Measurements from ENCODE around the gene FNDC3A. TPM values are rescaled to one million over a fixed set of nuclear protein-coding genes. Genes with fewer than 3 reads are reported as not detected.

Gene FNDC3A
- polyA plus RNA-seq, 1 donor from 2014 or later, result 8.9 TPM

DNA sequence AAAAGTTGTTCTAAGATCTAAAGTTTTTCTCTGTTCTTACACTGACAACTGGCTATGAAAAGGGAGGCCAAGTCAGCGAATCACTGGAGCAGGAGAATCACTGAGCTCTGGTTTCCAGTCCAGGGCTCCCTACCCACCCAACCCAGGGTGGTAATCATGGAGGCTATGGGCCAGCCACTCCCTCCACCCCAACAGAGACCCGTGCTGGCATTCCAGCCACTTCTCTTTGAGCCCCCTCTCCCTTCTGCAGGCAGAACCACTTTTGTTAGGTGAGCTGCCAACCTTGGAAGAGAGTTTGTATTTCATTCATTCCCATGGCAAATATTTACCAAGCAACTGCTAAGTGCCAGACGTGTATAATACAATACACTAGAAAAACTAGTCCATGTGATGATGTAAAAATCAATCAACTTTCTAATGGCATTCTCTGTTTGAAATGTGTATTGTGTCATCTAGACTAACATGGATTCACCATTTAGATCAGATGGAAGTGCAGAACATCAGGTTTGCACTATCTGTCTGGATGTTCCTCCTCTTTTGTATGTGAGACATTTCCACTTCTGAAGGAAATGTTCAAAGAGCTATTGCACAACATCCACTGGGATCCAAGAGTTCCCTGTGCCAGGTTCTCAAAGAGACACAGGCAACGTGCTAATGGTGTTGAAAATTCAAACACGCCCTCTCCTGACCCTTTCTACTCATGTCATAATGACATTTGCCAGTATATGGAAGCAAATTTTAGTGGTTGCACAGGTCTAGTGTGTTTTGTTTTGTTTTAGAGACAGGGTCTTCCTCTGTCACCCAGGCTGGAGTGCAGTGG lies 249.7 kb downstream of the FNDC3A start:
- Mint-ChIP-seq H3K27ac (peak overlapping the region in 1 of 3 donors; percentile 3), H3K4me3 (no peak overlapping the region), H3K9me3 (no peaks in the 10 kb centered on the region), H3K27me3 (peaks cover 20% of the 10 kb centered on the region), H3K4me1 (no peaks in the 10 kb centered on the region), H3K36me3 (peaks cover 5% of the 10 kb centered on the region)

DNA sequence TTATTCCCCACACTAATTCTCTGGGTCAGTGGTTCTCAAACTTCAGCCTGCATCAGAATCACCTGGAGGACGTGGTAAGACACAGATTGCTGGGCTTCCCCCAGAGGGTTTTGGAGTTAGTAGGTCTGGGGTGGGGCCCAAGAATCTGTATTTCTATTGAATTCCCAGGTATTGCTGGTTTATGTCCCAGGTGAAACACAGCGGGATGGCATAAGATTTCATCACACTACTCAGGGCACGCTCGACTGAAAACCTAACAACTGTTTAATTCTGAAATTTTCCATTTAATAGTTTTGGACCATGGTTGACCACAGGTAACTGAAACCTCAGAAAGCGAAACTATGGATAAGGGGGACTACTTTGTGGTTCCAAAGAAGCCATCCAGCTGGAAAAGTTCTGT lies 250.9 kb downstream of the FNDC3A start:
- Mint-ChIP-seq H3K4me3 (no peak overlapping the region), H3K36me3 (peaks cover 5% of the 10 kb centered on the region), H3K9me3 (no peaks in the 10 kb centered on the region), H3K27me3 (peaks cover 15% of the 10 kb centered on the region), H3K4me1 (no peaks in the 10 kb centered on the region), H3K27ac (no peak overlapping the region)

DNA sequence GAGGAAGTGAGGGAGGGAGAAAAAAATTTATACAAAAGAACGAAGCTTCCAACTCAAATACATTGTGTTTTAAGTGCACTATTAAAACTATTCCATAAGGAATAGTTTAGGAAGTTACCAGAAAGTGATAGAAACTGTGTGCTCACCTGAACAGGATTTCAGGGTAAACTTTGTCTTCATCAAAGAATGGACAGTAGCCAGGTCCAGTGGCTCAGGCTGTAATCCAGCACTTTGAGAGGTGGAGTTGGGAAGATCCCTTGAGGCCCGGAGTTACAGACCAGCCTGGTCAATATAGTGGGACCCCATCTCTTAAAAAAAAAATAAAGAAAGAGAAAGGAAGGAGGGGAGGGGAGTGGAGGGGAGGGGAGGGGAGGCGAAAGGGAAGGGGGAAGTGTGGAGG lies 259.0 kb downstream of the FNDC3A start:
- Mint-ChIP-seq H3K27ac (no peak overlapping the region), H3K9me3 (no peaks in the 10 kb centered on the region)

DNA sequence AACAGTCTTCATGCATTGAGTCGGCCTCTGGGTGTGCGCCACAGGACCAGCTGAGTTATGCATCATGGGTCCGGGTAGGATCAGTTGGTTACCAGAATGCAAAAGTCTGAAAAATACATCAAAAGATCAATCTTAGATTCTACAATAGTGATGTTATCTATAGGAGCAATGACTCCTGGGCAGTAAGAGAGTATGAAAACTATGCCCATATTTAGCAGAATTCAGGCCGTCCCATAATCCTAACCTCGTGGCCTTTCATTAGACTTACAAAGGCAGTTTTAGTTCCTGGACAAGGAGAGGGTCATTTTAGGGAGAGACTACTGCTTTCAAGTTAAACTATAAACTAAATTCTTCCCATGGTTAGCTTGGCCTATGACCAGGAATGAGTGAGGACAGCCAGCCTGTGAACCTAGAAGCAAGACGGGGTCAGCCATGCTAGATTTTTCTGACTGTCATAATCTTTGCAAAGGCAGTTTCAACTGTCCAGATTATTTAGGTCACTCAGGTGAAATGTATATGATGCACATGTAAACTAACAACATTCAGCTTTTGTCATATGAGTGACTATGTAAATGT lies 260.2 kb downstream of the FNDC3A start:
- Mint-ChIP-seq H3K27ac (no peak overlapping the region), H3K27me3 (no peaks in the 10 kb centered on the region), H3K4me3 (no peak overlapping the region), H3K36me3 (peaks cover 1% of the 10 kb centered on the region), H3K9me3 (no peaks in the 10 kb centered on the region), H3K4me1 (peaks cover 0 to 5% (median 0%) of the 10 kb centered on the region in 3 donors)

More for the DNA sequence above, 259.0 kb downstream of the FNDC3A start:
- peaks cover 1% of the 10 kb centered on the region for H3K36me3 Mint-ChIP-seq
- H3K27me3 Mint-ChIP-seq, result no peaks in the 10 kb centered on the region
- H3K4me3 Mint-ChIP-seq, result no peak overlapping the region
- peaks cover 0 to 5% (median 0%) of the 10 kb centered on the region in 3 donors for H3K4me1 Mint-ChIP-seq

DNA sequence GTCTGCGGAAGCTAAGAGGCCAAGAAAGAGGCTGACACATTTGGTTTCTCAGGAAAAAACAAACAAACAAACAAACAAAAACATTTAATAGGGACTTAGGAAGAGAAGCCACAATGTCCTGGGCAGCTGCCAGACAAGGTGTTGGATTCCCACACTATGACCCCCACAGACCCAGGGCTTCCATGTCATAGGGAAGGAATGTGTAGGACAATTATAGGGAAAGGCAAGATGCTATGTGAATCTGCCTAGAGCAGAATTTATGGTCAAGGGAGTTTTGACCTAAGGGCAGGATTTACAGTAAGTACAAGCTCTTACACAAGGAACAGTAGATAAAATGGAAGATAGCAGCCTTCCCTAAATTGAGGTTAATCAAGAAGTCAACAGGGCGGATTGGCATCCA lies 262.9 kb downstream of the FNDC3A start:
- no peaks in the 10 kb centered on the region for H3K27me3 Mint-ChIP-seq
- no peaks in the 10 kb centered on the region for H3K9me3 Mint-ChIP-seq
- H3K4me3 Mint-ChIP-seq, result no peak overlapping the region
- peaks cover 3% of the 10 kb centered on the region for H3K36me3 Mint-ChIP-seq
- H3K4me1 Mint-ChIP-seq, result peaks cover 0 to 5% (median 0%) of the 10 kb centered on the region in 3 donors
- H3K27ac Mint-ChIP-seq, result no peak overlapping the region

DNA sequence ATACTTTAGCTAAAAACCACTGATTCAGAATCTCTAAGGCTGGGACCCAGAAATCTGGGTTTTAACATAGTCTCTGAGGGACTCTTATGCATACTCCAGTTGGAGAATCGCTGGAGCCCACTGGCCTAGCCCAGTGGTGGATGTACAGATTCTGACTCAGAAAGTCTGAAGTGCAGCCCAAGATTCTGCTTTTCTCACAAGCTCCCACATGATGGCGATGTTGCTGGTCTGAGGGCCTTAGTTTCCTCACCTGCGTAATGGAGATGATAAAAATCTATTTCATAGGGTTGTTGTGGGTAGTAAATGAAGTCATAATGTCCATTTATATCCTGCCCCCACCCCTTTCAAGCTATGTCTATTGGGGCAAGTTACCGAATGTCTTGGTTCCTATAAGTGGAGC lies 264.3 kb downstream of the FNDC3A start:
- H3K4me3 Mint-ChIP-seq, result no peak overlapping the region
- H3K9me3 Mint-ChIP-seq, result no peaks in the 10 kb centered on the region
- H3K4me1 Mint-ChIP-seq, result no peaks in the 10 kb centered on the region
- H3K27ac Mint-ChIP-seq, result no peak overlapping the region
- H3K27me3 Mint-ChIP-seq, result no peaks in the 10 kb centered on the region
- peaks cover 3% of the 10 kb centered on the region for H3K36me3 Mint-ChIP-seq

DNA sequence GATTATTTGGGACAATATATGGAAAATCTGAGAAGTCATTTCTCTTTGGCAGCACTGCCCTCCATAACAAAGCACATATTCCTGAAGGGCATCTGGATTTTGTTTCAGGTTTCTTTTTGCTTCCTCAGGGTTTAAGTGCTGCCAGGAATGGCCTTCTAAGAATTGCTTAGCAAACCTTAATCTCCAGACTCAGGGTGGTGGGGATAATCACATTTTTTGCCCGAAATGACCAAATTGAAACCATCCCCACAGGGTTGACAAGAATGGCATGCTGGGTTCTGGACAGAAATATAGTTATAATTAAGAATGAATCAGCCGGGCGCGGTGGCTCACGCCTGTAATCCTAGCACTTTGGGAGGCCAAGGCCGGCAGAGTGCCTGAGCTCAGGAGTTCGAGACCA lies 265.6 kb downstream of the FNDC3A start:
- H3K9me3 Mint-ChIP-seq, result no peaks in the 10 kb centered on the region
- no peak overlapping the region for H3K27ac Mint-ChIP-seq
- no peaks in the 10 kb centered on the region for H3K27me3 Mint-ChIP-seq
- no peaks in the 10 kb centered on the region for H3K4me1 Mint-ChIP-seq
- H3K36me3 Mint-ChIP-seq, result peaks cover 3% of the 10 kb centered on the region
- H3K4me3 Mint-ChIP-seq, result no peak overlapping the region

DNA sequence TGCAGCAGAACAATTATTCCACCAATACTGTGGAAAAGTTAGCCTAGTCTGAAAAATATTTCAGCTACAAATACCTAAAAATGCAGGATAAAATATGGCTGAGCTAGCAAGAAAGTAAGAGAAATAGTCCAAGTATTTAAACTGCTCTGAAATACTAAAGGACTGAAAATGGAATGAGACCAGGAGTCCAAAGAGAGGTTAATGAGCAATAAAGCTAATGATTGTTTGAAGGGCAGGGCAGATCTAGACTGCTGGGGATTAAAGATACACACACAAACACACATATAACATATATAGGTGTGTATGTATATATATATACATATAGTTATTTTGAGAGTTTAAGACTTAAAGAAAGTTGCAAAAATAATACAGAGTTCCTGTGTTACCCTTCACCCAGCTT lies 269.4 kb downstream of the FNDC3A start:
- Mint-ChIP-seq H3K4me1 (peaks cover 17 to 20% (median 20%) of the 10 kb centered on the region in 3 donors), H3K36me3 (peaks cover 4% of the 10 kb centered on the region), H3K9me3 (no peaks in the 10 kb centered on the region), H3K27ac (no peak overlapping the region), H3K27me3 (no peaks in the 10 kb centered on the region), H3K4me3 (peak overlapping the region in 1 of 4 donors; percentile 71)

DNA sequence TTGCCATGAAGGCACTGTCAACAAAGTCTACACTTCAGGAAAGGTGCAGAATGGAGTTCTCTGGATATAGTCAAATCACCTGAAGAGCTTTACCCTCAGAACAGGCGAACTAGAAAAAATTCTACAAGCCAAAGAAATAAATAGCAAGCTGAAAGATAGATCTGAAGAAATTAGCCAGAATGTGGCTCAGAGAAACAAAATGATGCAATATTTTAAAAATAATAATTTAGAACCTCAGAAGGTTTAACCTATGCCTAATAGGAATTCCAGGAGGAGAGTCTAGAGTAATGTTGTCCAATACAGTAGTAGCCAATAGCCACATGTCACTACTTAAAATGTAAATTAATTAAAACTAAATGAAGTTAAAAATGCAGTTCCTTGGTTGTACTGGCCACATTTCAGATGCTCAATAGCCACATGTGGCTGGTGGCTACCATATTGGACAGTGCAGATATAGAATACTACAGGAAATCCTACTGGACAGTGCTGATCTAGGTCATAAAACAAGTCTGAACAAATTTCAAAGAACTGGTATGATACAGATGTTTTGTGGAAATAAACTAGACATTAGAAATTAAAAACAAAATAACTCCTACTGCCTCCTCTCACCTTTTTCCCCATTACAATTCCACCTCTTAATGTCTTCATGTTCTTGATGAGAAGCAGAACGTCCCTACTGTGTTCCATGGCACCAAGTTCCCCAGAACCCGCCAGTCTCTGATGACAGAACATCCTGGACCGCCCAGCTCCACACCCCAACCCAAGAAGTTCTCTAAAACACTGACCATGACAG lies 271.3 kb downstream of the FNDC3A start:
- H3K4me3 Mint-ChIP-seq, result peak overlapping the region; percentile 97 to 99 (median 98)
- peak overlapping the region; percentile 74 to 97 (median 96) for H3K27ac Mint-ChIP-seq
- peaks cover 20 to 24% (median 20%) of the 10 kb centered on the region in 3 donors for H3K4me1 Mint-ChIP-seq
- H3K36me3 Mint-ChIP-seq, result peaks cover 5% of the 10 kb centered on the region
- no peaks in the 10 kb centered on the region for H3K9me3 Mint-ChIP-seq
- H3K27me3 Mint-ChIP-seq, result no peaks in the 10 kb centered on the region

DNA sequence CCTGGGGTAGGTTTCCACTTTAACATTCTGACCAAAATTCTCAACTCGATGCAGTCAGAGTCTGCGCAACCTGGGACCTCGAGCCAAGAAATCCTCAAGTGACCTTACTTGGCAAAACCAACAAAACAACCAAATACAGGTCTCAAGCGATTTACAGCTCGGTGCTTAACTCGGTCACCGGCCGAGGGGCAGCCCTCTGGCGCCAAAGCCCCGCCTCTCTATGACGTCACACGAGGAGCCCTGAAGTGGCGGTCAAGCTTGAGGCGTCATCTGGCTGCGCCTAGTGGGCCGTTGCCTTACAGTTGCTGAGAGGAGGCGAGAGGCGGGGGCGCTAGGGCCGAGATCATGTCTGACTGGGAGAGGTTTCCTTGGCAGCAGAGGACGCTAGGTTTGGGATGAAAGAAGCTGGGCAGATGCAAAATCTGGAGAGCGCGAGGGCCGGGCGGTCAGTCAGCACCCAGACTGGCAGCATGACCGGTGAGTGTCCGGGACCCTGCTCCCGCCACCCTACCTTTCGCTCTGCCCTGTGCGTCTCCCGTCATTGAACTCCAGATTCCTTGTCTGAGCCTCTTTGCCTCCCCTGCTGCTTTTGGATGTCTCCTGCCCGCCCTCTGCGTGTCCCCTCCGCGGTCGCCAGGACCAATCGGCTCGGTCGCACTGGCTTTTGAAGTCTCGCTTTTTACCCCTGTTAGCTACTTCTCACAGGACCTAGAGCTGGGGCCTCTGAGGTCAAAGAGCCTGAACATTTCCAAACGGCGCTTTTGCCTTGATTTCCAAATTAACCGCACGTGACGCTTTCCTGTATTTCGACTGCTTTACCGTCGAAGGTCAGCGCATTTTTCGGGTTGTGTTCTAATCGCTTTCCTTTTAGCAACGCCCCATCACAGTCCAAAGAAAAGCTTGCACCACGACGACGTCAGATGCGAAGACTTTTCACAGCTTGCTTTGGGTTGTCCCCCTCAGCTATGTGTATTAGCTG lies 272.2 kb downstream of the FNDC3A start, which contains the start of gene CDADC1:
Gene CDADC1 (plus strand): TSS at position 283 of the 979 bp plus-strand sequence. CDS start 113 bp downstream, at position 396.
- Mint-ChIP-seq H3K27me3 (no peaks in the 10 kb centered on the region), H3K9me3 (no peaks in the 10 kb centered on the region), H3K4me3 (peak within 1 kb of the TSS; percentile 97 to 99 (median 98)), H3K36me3 (peaks cover 8% of the 10 kb centered on the region), H3K27ac (peak within 1 kb of the TSS; percentile 74 to 97 (median 96)), H3K4me1 (peaks cover 20 to 24% (median 20%) of the 10 kb centered on the region in 3 donors)

DNA sequence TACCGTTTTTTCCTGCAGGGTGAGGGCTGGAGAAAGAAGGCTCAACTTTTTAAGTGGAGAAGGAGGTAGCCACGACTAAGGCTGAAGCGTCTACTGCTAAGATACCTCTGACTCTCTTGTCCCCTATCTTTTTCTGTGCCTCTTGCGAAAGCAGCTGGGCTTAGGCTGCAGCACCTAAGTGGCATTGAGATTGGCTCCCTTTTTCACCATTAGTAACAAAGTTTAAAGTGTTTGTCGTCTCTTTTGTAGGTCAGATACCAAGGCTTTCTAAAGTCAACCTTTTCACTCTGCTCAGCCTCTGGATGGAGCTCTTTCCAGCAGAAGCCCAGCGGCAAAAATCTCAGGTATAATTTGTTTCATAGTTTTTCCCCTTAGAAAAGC lies 272.9 kb downstream of the FNDC3A start:
- Mint-ChIP-seq H3K27me3 (no peaks in the 10 kb centered on the region), H3K27ac (peak overlapping the region; percentile 74 to 97 (median 96)), H3K4me1 (peaks cover 20 to 24% (median 20%) of the 10 kb centered on the region in 3 donors), H3K36me3 (peaks cover 9% of the 10 kb centered on the region), H3K4me3 (peak overlapping the region; percentile 97 to 99 (median 98)), H3K9me3 (no peaks in the 10 kb centered on the region)

DNA sequence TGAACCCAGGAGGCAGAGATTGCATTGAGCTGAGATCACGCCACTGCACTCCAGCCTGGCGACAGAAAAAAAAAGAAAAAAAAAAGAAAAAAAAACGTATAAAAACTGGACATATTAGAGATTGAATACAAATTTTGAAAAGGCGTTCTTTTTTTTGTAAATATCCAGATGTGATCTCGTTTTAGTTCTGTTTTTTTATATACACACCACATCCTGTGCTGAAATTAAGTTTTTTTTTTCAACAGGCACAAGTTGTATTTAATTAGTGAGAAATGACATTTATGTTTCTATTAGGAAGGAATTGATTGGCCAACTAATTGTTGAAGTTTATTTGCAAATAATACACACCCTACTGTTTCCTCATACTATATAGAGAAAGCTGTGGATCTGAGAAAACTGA lies 275.6 kb downstream of the FNDC3A start:
- peaks cover 20 to 24% (median 20%) of the 10 kb centered on the region in 3 donors for H3K4me1 Mint-ChIP-seq
- no peaks in the 10 kb centered on the region for H3K9me3 Mint-ChIP-seq
- no peak overlapping the region for H3K4me3 Mint-ChIP-seq
- H3K36me3 Mint-ChIP-seq, result peaks cover 15% of the 10 kb centered on the region
- no peaks in the 10 kb centered on the region for H3K27me3 Mint-ChIP-seq
- H3K27ac Mint-ChIP-seq, result no peak overlapping the region

DNA sequence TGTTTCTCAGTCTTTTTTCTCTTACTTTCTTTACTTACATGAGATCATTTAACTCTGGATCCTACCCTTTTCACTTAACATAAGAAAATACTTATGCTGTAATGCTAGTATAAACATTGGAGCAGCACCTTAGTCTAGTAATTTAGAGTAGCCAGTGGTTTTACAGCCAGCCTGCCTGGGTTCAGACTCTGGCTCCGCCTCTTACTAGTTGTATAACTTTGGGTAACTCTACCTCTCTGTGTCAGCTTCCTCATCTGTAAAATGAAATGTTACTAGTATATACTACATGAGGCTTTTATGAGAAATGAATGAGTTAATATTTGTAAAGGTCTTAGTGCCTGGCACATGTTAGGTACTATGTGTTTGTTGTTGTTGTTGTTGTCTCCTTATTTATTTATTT lies 277.6 kb downstream of the FNDC3A start:
- no peak overlapping the region for H3K27ac Mint-ChIP-seq
- H3K4me3 Mint-ChIP-seq, result no peak overlapping the region
- H3K9me3 Mint-ChIP-seq, result no peaks in the 10 kb centered on the region
- no peaks in the 10 kb centered on the region for H3K27me3 Mint-ChIP-seq
- H3K4me1 Mint-ChIP-seq, result peaks cover 11 to 20% (median 17%) of the 10 kb centered on the region in 3 donors
- peaks cover 16% of the 10 kb centered on the region for H3K36me3 Mint-ChIP-seq

DNA sequence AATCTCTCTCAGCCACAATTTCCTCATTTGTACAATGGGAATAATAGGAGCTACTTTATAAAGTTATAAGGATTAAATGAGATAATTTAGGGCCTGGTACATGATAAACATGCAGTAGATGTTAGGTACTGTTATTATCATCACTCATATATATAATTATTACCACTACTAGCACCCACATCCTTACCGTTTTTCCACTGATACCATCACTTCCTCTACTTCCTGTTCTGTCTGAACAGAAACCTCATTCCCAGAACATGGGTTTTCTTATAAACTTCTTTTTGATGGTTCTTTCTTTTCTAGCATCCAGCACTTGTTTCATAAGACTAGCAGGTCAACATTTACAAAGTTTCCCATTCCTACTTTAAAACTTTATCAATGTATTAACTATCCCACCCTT lies 278.3 kb downstream of the FNDC3A start:
- Mint-ChIP-seq H3K4me1 (peaks cover 7 to 18% (median 12%) of the 10 kb centered on the region in 3 donors), H3K4me3 (no peak overlapping the region), H3K9me3 (no peaks in the 10 kb centered on the region), H3K27ac (no peak overlapping the region), H3K27me3 (no peaks in the 10 kb centered on the region), H3K36me3 (peaks cover 16% of the 10 kb centered on the region)
